NCI-H82 treated with DMSO at 0.1 percent for 48 hours (cell line): ENCODE data around the gene LRRC28.

Source experiments
- DNase-seq: peaks from one replicate; lab custom pipeline; 2025; ENCODE audit not compliant: unreplicated experiment; lab: John Stamatoyannopoulos, UW

The LRRC28 gene

GRCh38 chr15:99433757-99434450 lies 182.6 kb downstream of the LRRC28 start:
- DNase-seq = no peak

GRCh38 chr15:99434506-99435112 lies 183.3 kb downstream of the LRRC28 start:
- DNase-seq = no peak

- no peak for DNase-seq
Observed at GRCh38 chr15:99435113-99435695, 183.9 kb downstream of the LRRC28 start.

- no peak for DNase-seq
Observed at GRCh38 chr15:99435877-99436541, 184.7 kb downstream of the LRRC28 start.

GRCh38 chr15:99436542-99437314 lies 185.4 kb downstream of the LRRC28 start:
- DNase-seq = no peak

DNA sequence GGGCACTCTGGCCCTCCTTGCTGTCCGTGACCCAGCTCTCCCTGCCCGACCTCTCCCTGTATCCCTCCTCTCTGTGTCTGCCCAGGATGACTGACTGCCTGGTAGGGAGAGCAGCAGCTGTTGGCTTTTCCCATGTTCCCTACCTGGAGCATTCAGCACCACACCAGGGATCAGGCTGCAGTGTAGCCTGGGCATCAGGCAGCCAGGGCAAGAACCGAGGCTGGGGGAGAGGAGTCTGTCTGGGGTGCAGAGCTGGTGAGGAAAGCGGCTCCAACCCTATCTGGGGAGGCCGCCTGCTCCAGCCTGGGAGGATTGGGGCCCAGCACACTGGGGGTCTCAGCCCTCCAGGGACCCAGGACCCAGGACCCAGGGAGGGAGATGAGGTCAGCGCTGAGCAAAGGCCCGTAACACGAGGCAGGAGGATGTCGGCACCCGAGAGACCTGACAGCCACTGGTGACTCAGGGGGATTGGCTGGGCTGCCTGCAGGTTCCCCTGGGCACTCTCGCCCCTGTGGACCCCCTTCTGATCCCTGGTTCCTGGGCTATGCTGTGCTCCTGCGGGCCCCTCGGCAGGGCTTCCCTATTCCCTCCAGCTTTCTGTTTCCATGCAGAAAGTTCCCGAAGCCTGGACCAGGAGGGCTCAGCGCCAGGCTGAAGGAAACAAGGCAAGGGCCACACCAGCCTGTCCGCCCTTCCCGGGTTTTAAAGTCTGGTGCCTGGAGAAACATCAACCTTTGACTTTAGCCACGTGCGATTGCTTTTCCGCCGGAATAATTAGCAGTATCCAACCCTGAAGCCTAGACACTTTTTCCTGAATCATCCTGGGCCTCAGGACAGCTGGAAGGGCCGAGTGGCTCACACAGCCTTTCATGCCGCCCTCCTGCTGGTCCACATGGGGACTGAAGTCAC lies 186.3 kb downstream of the LRRC28 start:
- no peak for DNase-seq

- no peak for DNase-seq
Observed at GRCh38 chr15:99438224-99438585, 186.9 kb downstream of the LRRC28 start.

- DNase-seq = no peak
Observed at GRCh38 chr15:99438691-99439523, 187.6 kb downstream of the LRRC28 start.

- DNase-seq = no peak
Observed at GRCh38 chr15:99439524-99439835, 188.2 kb downstream of the LRRC28 start.

DNA sequence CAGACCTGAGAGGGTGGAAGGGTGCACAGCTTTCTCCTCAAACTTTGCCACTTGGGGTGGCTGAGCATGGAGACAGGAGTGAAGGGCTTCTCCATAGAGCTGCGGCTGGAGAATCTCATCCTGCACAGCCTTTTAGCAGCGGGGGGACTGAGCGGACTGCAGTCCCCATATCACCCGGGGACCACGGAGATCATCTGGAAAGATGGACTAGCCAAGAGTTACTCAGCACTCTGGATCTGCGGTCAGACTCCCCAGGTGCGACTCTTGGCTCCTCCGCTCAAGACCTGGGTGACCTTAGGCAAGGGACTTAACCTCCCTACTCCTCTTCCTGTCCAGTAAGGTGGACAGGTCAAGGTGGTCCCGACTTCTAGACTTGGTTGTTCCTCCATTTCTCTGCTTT lies 188.7 kb downstream of the LRRC28 start:
- no peak for DNase-seq
